Left renal cortex interstitium (tissue), 4 donors: ENCODE measurements around the gene CLIP1. TPM values are rescaled to one million over a fixed set of nuclear protein-coding genes. Genes with fewer than 3 reads are reported as not detected.

Experiments used
- polyA plus RNA-seq, 4 donors: library from polyadenylated mRNA; unstranded; fragments of 120-200 nt; gene quantifications; one replicate each; pipeline ENCODE4 v1.2.1, GENCODE V29; 2013; ENCODE audit not compliant: insufficient read length in 4 of 4

The CLIP1 gene
- polyA plus RNA-seq, 4 donors: 33.1 to 46.1 (median 41.3) TPM

Other genes with a start within 250 kb of the CLIP1 start
- not detected for gene IL31, start 248.4 kb downstream of the CLIP1 start, polyA plus RNA-seq
- gene LRRC43, start 239.5 kb downstream of the CLIP1 start, polyA plus RNA-seq: 1 to 10 TPM; 4.0 to 8.2 (median 6.2) TPM
- 1 to 10 TPM; 2.6 to 5.2 (median 3.7) TPM for gene B3GNT4, start 219.0 kb downstream of the CLIP1 start, polyA plus RNA-seq
- 10 to 100 TPM; 60.4 to 82.4 (median 71.0) TPM for gene DIABLO, start 196.6 kb downstream of the CLIP1 start, polyA plus RNA-seq
- gene VPS33A, start 156.2 kb downstream of the CLIP1 start, polyA plus RNA-seq: 10 to 100 TPM; 16.5 to 21.4 (median 17.6) TPM
- gene ZCCHC8, start 78.3 kb upstream of the CLIP1 start, polyA plus RNA-seq: 10 to 100 TPM; 32.6 to 55.9 (median 42.6) TPM
- 100 to 1,000 TPM; 161 to 249 (median 206) TPM for gene RSRC2, start 104.3 kb upstream of the CLIP1 start, polyA plus RNA-seq
- gene KNTC1, start 104.6 kb upstream of the CLIP1 start, polyA plus RNA-seq: 10 to 100 TPM; 28.1 to 56.4 (median 43.1) TPM